HEK293 (cell line): ENCODE data around the gene CACUL1.
A peak's percentile ranks its signal among the peaks of the same experiment; 100 is the strongest.

Source experiments
- CTCF ChIA-PET: fragments of 350-600 bp; formaldehyde crosslinking; extraction: SDS; loops from one replicate; lab custom pipeline; 2021; ENCODE audit warnings: antibody characterized with exemption; lab: Yijun Ruan, JAX
- POLR2A ChIA-PET: fragments of 300-600 bp; formaldehyde crosslinking; extraction: SDS; loops from one replicate; lab custom pipeline; 2020; ENCODE audit warnings: antibody characterized with exemption, inconsistent platforms; lab: Yijun Ruan, JAX
- H3K27ac ChIP-seq: fragments of 200-500 bp; sonication (Bioruptor generic); 2 replicates; pipeline ENCODE4 v1.5.1; 2014; ENCODE audit warnings: low read depth, low read length, control low read depth, inconsistent platforms; ENCODE audit errors: extremely low read depth
- H3K36me3 ChIP-seq, 2 experiments: fragments of 200-500 bp in 1 of 2; sonication (Bioruptor generic) in 1 of 2; 1 replicate in 1 of 2; 2 replicates in 1 of 2; pipeline ENCODE4 v1.5.1; 2014 to 2017; ENCODE audit warnings: inconsistent platforms in 2 of 2, low read length in 2 of 2; ENCODE audit not compliant: control insufficient read depth in 2 of 2, insufficient read depth in 1 of 2
- H3K4me1 ChIP-seq: fragments of 200-500 bp; sonication (Bioruptor generic); 2 replicates; pipeline ENCODE4 v1.5.1; 2014; ENCODE audit warnings: mild to moderate bottlenecking, low read length, inconsistent platforms; ENCODE audit not compliant: control insufficient read depth, insufficient read depth
- H3K4me3 ChIP-seq: 2 replicates; pipeline ENCODE4 v1.5.1; 2011; ENCODE audit warnings: low read depth, mild to moderate bottlenecking, control low read depth, low read length, moderate library complexity
- H3K9me3 ChIP-seq: fragments of 200-500 bp; sonication (Bioruptor generic); 2 replicates; pipeline ENCODE4 v1.5.1; 2014; ENCODE audit warnings: low read depth, low read length, inconsistent platforms; ENCODE audit not compliant: control insufficient read depth, insufficient read depth
- FEZF1 ChIP-seq: fragments of 450-650 bp; formaldehyde crosslinking; IDR thresholded peaks from 2 replicates; pipeline ENCODE4 v1.5.1; 2016; ENCODE audit warnings: missing biosample characterization, missing genetic modification characterization
- GFI1B ChIP-seq: fragments of 450-650 bp; formaldehyde crosslinking; IDR thresholded peaks from 2 replicates; pipeline ENCODE4 v1.5.1; 2016; ENCODE audit warnings: missing biosample characterization, missing genetic modification characterization
- GLI2 ChIP-seq: fragments of 450-650 bp; formaldehyde crosslinking; IDR thresholded peaks from 2 replicates; pipeline ENCODE4; 2017; ENCODE audit warnings: missing biosample characterization, missing genetic modification characterization, low read depth, borderline replicate concordance
- IKZF3 ChIP-seq: fragments of 450-650 bp; IDR thresholded peaks from 2 replicates; pipeline ENCODE4 v1.5.0; 2018; ENCODE audit warnings: missing biosample characterization, mild to moderate bottlenecking, missing genetic modification characterization, moderate library complexity
- KLF16 ChIP-seq: fragments of 450-650 bp; formaldehyde crosslinking; IDR thresholded peaks from 2 replicates; pipeline ENCODE4 v1.5.1; 2017; ENCODE audit warnings: missing biosample characterization, missing genetic modification characterization
- MYNN ChIP-seq: fragments of 450-650 bp; formaldehyde crosslinking; IDR thresholded peaks from 2 replicates; pipeline ENCODE4 v1.5.1; 2016; ENCODE audit warnings: missing biosample characterization, missing genetic modification characterization, borderline replicate concordance
- MZF1 ChIP-seq: fragments of 450-650 bp; formaldehyde crosslinking; IDR thresholded peaks from 2 replicates; pipeline ENCODE4 v1.5.1; 2017; ENCODE audit warnings: missing biosample characterization, missing genetic modification characterization, borderline replicate concordance
- OSR2 ChIP-seq: fragments of 450-650 bp; formaldehyde crosslinking; IDR thresholded peaks from 2 replicates; pipeline ENCODE4 v1.5.1; 2016; ENCODE audit warnings: missing biosample characterization, missing genetic modification characterization
- PRDM6 ChIP-seq: fragments of 450-650 bp; formaldehyde crosslinking; IDR thresholded peaks from 2 replicates; pipeline ENCODE4 v1.5.1; 2017; ENCODE audit warnings: missing biosample characterization, missing genetic modification characterization
- SP2 ChIP-seq: fragments of 450-650 bp; formaldehyde crosslinking; IDR thresholded peaks from 2 replicates; pipeline ENCODE4 v1.5.1; 2016; ENCODE audit warnings: missing biosample characterization, missing genetic modification characterization
- SP7 ChIP-seq: fragments of 450-650 bp; formaldehyde crosslinking; IDR thresholded peaks from 2 replicates; pipeline ENCODE4 v1.5.1; 2016; ENCODE audit warnings: missing biosample characterization, missing genetic modification characterization
- ZBTB48 ChIP-seq: fragments of 450-650 bp; formaldehyde crosslinking; IDR thresholded peaks from 2 replicates; pipeline ENCODE4 v1.5.1; 2016; ENCODE audit warnings: missing biosample characterization, missing genetic modification characterization
- ZNF132 ChIP-seq: fragments of 450-650 bp; formaldehyde crosslinking; IDR thresholded peaks from 2 replicates; pipeline ENCODE4 v1.5.1; 2017; ENCODE audit warnings: missing biosample characterization, missing genetic modification characterization, borderline replicate concordance
- ZNF146 ChIP-seq: fragments of 450-650 bp; formaldehyde crosslinking; IDR thresholded peaks from 2 replicates; pipeline ENCODE4 v1.5.1; 2016; ENCODE audit warnings: missing biosample characterization, missing genetic modification characterization
- ZNF19 ChIP-seq: fragments of 450-650 bp; formaldehyde crosslinking; IDR thresholded peaks from 2 replicates; pipeline ENCODE4; 2016; ENCODE audit warnings: missing biosample characterization, missing genetic modification characterization, low read depth
- ZNF2 ChIP-seq: fragments of 450-650 bp; formaldehyde crosslinking; IDR thresholded peaks from 2 replicates; pipeline ENCODE4 v1.5.1; 2016; ENCODE audit warnings: missing biosample characterization, missing genetic modification characterization
- ZNF366 ChIP-seq: fragments of 450-650 bp; formaldehyde crosslinking; conservative IDR thresholded peaks from 2 replicates; pipeline ENCODE4 v1.5.1; 2016; ENCODE audit warnings: missing biosample characterization, missing genetic modification characterization
- ZNF501 ChIP-seq: fragments of 450-650 bp; formaldehyde crosslinking; IDR thresholded peaks from 2 replicates; pipeline ENCODE4 v1.5.1; 2016; ENCODE audit warnings: missing biosample characterization, missing genetic modification characterization
- ZNF623 ChIP-seq: fragments of 450-650 bp; formaldehyde crosslinking; IDR thresholded peaks from 2 replicates; pipeline ENCODE4 v1.5.1; 2016; ENCODE audit warnings: missing biosample characterization, missing genetic modification characterization
- ZNF645 ChIP-seq: fragments of 450-650 bp; formaldehyde crosslinking; IDR thresholded peaks from 2 replicates; pipeline ENCODE4; 2016; ENCODE audit warnings: missing biosample characterization, missing genetic modification characterization
- ZNF791 ChIP-seq: fragments of 450-650 bp; formaldehyde crosslinking; IDR thresholded peaks from 2 replicates; pipeline ENCODE4 v1.5.1; 2016; ENCODE audit warnings: missing biosample characterization, missing genetic modification characterization
- TF ChIP-seq, protein P1 (sequence below): fragments of 450-650 bp; formaldehyde crosslinking; conservative IDR thresholded peaks from 2 replicates; pipeline ENCODE4 v1.5.1; 2016; ENCODE audit warnings: low read depth, missing biosample characterization, missing genetic modification characterization
- TF ChIP-seq, protein P2 (sequence below): fragments of 450-650 bp; formaldehyde crosslinking; conservative IDR thresholded peaks from 2 replicates; pipeline ENCODE4 v1.5.1; 2016; ENCODE audit warnings: low read depth, missing biosample characterization, missing genetic modification characterization

Gene CACUL1

DNA sequence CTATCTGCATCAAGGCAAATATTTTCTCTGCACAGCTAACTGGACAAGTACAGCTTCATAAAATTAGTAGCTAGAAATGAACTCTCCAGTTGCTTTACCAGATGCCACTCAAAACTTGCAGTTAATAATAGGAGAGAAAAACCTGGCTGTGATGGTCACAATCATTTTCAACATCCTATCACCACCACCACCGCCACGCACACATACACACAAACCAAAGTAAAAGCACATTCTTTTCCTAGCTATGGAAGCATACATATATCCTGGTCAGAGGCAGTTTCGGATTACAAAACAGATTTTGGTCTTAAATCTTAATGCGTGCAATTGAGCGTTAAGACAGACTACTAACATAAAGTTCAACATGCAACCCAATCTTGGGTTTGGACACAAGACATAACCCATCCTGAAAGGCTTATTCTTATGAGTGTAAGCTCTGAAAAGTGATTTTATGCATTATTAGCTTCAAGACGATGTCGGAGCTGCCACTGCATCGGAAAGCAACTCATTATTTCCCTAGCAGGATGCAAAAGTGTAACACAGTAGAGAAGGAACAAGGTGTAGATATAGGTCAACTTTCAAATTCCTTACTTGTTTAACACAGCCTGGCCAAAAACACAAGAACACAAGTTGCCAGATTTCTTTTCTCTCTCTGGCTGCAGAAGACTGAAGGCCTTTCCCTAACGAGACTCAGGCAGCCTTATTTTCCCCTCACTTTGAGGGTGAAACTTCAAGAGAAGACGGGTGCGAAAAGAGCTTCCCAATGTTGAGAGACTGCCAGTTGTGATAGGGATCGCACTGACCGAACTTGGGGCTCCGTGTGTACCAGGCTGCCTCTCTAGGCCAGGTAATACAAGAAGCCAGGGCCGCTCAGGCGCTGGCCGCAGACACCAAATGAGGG lies 1.2 kb downstream of the CACUL1 start (continued):
- TF ChIP-seq OSR2 (peak; percentile 48), ZNF645 (tag by site-specific recombination) (no peak), FEZF1 (tag by site-specific recombination) (peak; percentile 13; the same call in 1 of the 2 replicates), MYNN (peak; percentile 73; the same call in 1 of the 2 replicates), PRDM6 (tag by site-specific recombination) (peak; percentile 77), ZNF2 (tag by site-specific recombination) (peak; percentile 25; the same call in 1 of the 2 replicates), GFI1B (peak; percentile 85), ZNF366 (0 out of 2 replicates have a peak, but pooled peaks have one; percentile 8)

DNA sequence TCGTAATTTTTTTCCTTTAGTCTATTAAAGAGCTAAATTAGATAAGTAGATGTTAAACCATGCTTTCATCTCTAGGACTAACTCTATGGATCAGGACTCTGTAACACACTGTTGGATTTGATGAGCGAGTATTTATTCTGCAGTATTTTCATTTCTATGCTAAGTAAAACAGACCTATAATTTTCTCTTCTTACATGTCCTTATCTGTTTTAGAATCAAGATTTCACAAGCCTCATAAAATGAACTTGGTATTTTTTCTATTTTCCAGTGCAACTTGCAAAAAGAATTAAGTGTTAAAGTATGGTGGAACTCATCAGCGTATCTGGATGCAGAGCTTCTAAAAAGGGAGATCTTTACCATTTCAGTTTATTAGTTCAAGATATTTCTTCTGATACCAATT lies 2.4 kb downstream of the CACUL1 start:
- Histone ChIP-seq H3K36me3 (peaks cover 0 to 4% of the 10 kb centered on the region in 2 experiments; a peak in 1 of 3 replicates), H3K4me1 (peaks cover 13% of the 10 kb centered on the region; the same call in 1 of the 2 replicates)

More for the DNA sequence above, 2.4 kb downstream of the CACUL1 start:
- TF ChIP-seq ZNF501 (tag by site-specific recombination), result no peak
- no peak for TF ChIP-seq ZNF19 (tag by site-specific recombination)
- no peak for TF ChIP-seq ZNF146
- TF ChIP-seq, protein P1, sequence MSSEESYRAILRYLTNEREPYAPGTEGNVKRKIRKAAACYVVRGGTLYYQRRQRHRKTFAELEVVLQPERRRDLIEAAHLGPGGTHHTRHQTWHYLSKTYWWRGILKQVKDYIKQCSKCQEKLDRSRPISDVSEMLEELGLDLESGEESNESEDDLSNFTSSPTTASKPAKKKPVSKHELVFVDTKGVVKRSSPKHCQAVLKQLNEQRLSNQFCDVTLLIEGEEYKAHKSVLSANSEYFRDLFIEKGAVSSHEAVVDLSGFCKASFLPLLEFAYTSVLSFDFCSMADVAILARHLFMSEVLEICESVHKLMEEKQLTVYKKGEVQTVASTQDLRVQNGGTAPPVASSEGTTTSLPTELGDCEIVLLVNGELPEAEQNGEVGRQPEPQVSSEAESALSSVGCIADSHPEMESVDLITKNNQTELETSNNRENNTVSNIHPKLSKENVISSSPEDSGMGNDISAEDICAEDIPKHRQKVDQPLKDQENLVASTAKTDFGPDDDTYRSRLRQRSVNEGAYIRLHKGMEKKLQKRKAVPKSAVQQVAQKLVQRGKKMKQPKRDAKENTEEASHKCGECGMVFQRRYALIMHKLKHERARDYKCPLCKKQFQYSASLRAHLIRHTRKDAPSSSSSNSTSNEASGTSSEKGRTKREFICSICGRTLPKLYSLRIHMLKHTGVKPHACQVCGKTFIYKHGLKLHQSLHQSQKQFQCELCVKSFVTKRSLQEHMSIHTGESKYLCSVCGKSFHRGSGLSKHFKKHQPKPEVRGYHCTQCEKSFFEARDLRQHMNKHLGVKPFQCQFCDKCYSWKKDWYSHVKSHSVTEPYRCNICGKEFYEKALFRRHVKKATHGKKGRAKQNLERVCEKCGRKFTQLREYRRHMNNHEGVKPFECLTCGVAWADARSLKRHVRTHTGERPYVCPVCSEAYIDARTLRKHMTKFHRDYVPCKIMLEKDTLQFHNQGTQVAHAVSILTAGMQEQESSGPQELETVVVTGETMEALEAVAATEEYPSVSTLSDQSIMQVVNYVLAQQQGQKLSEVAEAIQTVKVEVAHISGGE (tag by site-specific recombination), result no peak
- TF ChIP-seq SP2 (tag by site-specific recombination), result no peak
- no peak for TF ChIP-seq KLF16
- TF ChIP-seq IKZF3 (tag by site-specific recombination), result no peak
- TF ChIP-seq MZF1 (tag by site-specific recombination), result no peak
- TF ChIP-seq ZBTB48 (tag by site-specific recombination), result no peak
- TF ChIP-seq SP7, result peak; percentile 59
- no peak for TF ChIP-seq MYNN
- no peak for TF ChIP-seq GLI2
- no peak for TF ChIP-seq ZNF791 (tag by site-specific recombination)
- TF ChIP-seq, protein P2, sequence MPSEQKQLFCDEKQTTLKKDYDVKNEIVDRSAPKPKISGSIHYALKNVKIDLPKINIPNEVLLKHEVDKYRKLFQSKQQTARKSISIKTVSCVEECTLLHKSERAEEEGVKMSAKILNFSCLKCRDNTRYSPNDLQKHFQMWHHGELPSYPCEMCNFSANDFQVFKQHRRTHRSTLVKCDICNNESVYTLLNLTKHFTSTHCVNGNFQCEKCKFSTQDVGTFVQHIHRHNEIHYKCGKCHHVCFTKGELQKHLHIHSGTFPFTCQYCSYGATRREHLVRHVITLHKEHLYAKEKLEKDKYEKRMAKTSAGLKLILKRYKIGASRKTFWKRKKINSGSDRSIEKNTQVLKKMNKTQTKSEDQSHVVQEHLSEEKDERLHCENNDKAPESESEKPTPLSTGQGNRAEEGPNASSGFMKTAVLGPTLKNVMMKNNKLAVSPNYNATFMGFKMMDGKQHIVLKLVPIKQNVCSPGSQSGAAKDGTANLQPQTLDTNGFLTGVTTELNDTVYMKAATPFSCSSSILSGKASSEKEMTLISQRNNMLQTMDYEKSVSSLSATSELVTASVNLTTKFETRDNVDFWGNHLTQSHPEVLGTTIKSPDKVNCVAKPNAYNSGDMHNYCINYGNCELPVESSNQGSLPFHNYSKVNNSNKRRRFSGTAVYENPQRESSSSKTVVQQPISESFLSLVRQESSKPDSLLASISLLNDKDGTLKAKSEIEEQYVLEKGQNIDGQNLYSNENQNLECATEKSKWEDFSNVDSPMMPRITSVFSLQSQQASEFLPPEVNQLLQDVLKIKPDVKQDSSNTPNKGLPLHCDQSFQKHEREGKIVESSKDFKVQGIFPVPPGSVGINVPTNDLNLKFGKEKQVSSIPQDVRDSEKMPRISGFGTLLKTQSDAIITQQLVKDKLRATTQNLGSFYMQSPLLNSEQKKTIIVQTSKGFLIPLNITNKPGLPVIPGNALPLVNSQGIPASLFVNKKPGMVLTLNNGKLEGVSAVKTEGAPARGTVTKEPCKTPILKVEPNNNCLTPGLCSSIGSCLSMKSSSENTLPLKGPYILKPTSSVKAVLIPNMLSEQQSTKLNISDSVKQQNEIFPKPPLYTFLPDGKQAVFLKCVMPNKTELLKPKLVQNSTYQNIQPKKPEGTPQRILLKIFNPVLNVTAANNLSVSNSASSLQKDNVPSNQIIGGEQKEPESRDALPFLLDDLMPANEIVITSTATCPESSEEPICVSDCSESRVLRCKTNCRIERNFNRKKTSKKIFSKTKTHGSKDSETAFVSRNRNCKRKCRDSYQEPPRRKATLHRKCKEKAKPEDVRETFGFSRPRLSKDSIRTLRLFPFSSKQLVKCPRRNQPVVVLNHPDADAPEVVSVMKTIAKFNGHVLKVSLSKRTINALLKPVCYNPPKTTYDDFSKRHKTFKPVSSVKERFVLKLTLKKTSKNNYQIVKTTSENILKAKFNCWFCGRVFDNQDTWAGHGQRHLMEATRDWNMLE, result no peak
- TF ChIP-seq PRDM6 (tag by site-specific recombination), result peak; percentile 67
- no peak for TF ChIP-seq ZNF132
- TF ChIP-seq ZNF623 (tag by site-specific recombination), result no peak
- CTCF ChIA-PET, result no interaction called here
- POLR2A ChIA-PET, result no interaction called here
- peak overlapping the region; percentile 93 for H3K4me3 ChIP-seq
- H3K9me3 ChIP-seq, result no peaks in the 10 kb centered on the region
- H3K27ac ChIP-seq, result no peak overlapping the region
